K562 (cell line): ENCODE measurements around the gene DYRK4. TPM values are rescaled to one million over a fixed set of nuclear protein-coding genes. Genes with fewer than 3 reads are reported as not detected.

Experiments
- CHD2 ChIP-seq: IDR thresholded peaks from 2 replicates; pipeline ENCODE4 v1.6.1; 2011; ENCODE audit warnings: low read depth, low read length
- DNMT1 ChIP-seq: fragments of 450-650 bp; IDR thresholded peaks from 2 replicates; pipeline ENCODE4 v1.6.1; 2016; ENCODE audit warnings: antibody characterized with exemption, mild to moderate bottlenecking
- EGR1 ChIP-seq: fragments of 450-650 bp; conservative IDR thresholded peaks from 2 replicates; pipeline ENCODE4 v1.6.1; 2017; ENCODE audit warnings: mild to moderate bottlenecking
- ELF4 ChIP-seq: fragments of 450-650 bp; formaldehyde crosslinking; IDR thresholded peaks from 2 replicates; pipeline ENCODE4 v1.4.0; 2022; ENCODE audit warnings: missing genetic modification characterization
- EWSR1 ChIP-seq: fragments of 450-650 bp; IDR thresholded peaks from 2 replicates; pipeline ENCODE4 v1.6.1; 2018; ENCODE audit warnings: borderline replicate concordance, mild to moderate bottlenecking, low read depth, moderate library complexity; ENCODE audit not compliant: partially characterized antibody
- GABPA ChIP-seq: fragments of 200-800 bp; sonication (Bioruptor generic); conservative IDR thresholded peaks from 2 replicates; pipeline ENCODE4 v1.6.1; 2016; ENCODE audit warnings: low read depth, missing genetic modification characterization, missing compliant biosample characterization
- IRF9 ChIP-seq: fragments of 450-650 bp; IDR thresholded peaks from 2 replicates; pipeline ENCODE4 v1.6.1; 2016; ENCODE audit warnings: missing biosample characterization, missing genetic modification characterization
- KLF13 ChIP-seq: fragments of 450-650 bp; IDR thresholded peaks from 2 replicates; pipeline ENCODE4 v1.6.1; 2016; ENCODE audit warnings: missing genetic modification characterization, low read depth, mild to moderate bottlenecking, missing compliant biosample characterization, moderate library complexity, borderline replicate concordance
- MTA2 ChIP-seq: fragments of 450-650 bp; IDR thresholded peaks from 2 replicates; pipeline ENCODE4 v1.6.1; 2016; ENCODE audit warnings: low read depth
- NKRF ChIP-seq: fragments of 450-650 bp; IDR thresholded peaks from 2 replicates; pipeline ENCODE4 v1.6.1; 2016; ENCODE audit warnings: borderline replicate concordance
- NR2C2 ChIP-seq, 2 experiments: fragments of 200-800 bp in 1 of 2; sonication (Bioruptor generic) in 1 of 2; sonication (generic) in 1 of 2; formaldehyde crosslinking in 1 of 2; IDR thresholded peaks; 2 replicates each; pipeline versions ENCODE4 v1.6.1 to v1.8.0; 2016 to 2022; ENCODE audit warnings: mild to moderate bottlenecking in 1 of 2, missing compliant biosample characterization in 1 of 2, missing genetic modification characterization in 1 of 2, missing genetic modification reagents in 1 of 2
- SREBF2 ChIP-seq: sonication (generic); formaldehyde crosslinking; IDR thresholded peaks from 2 replicates; pipeline ENCODE4 v1.4.0; 2020; ENCODE audit warnings: mild to moderate bottlenecking, missing genetic modification reagents
- TAF1 ChIP-seq: IDR thresholded peaks from 2 replicates; pipeline ENCODE4 v1.6.1; 2011; ENCODE audit warnings: mild to moderate bottlenecking, low read length, moderate library complexity; ENCODE audit not compliant: insufficient read depth, control insufficient read depth, severe bottlenecking; ENCODE audit errors: extremely low read depth
- TFAP4 ChIP-seq: sonication (generic); formaldehyde crosslinking; IDR thresholded peaks from 2 replicates; pipeline ENCODE4 v1.8.0; 2022; ENCODE audit warnings: missing genetic modification reagents, mild to moderate bottlenecking, moderate library complexity, borderline replicate concordance
- THAP12 ChIP-seq: fragments of 250-450 bp; sonication (Bioruptor Pico); IDR thresholded peaks from 2 replicates; pipeline ENCODE4 v1.9.0; 2021; ENCODE audit warnings: mild to moderate bottlenecking, inconsistent platforms
- TOE1 ChIP-seq, 2 experiments: fragments of 450-650 bp in 1 of 2; sonication (generic) in 1 of 2; formaldehyde crosslinking in 1 of 2; IDR thresholded peaks; 2 replicates each; pipeline versions ENCODE4 v1.7.1 to v1.8.0; 2016 to 2022; ENCODE audit warnings: borderline replicate concordance in 2 of 2, mild to moderate bottlenecking in 2 of 2, antibody characterized with exemption in 1 of 2, inconsistent platforms in 1 of 2, low read depth in 1 of 2, missing genetic modification reagents in 1 of 2, moderate library complexity in 1 of 2
- ZEB2 ChIP-seq: fragments of 450-650 bp; IDR thresholded peaks from 2 replicates; pipeline ENCODE4 v1.6.1; 2016
- ZKSCAN1 ChIP-seq: fragments of 150-350 bp; IDR thresholded peaks from 2 replicates; pipeline ENCODE4 v1.6.1; 2016; ENCODE audit warnings: low read depth, low read length
- ZNF431 ChIP-seq: sonication (generic); formaldehyde crosslinking; IDR thresholded peaks from 2 replicates; pipeline ENCODE4 v1.8.0; 2022; ENCODE audit warnings: mild to moderate bottlenecking, missing genetic modification reagents
- ZNF780A ChIP-seq: fragments of 250-450 bp; sonication (Bioruptor Pico); IDR thresholded peaks from 2 replicates; pipeline ENCODE4 v1.5.0; 2021; ENCODE audit warnings: mild to moderate bottlenecking
- polyA plus RNA-seq, 8 experiments: library from polyadenylated mRNA; depleted of rRNA in 4 of 8; stranded (reverse) in 5 of 8; unstranded in 3 of 8; fragments of >200 nt; fragmentation: Nextera tagmentation in 2 of 8; fragmentation: Illumina TruSeq in 1 of 8; extraction: Ambion mirVana in 2 of 8; extraction: Trizol in 1 of 8; gene quantifications; 2 replicates each; pipeline versions ENCODE4 v1.2.1 to v1.2.3, GENCODE V29; 2011 to 2014; ENCODE audit warnings: inconsistent platforms in 1 of 8, missing spikeins in 1 of 8
- total RNA-seq, 7 experiments: library from RNA; depleted of rRNA in 6 of 7; stranded (reverse); fragments of >200 nt in 6 of 7; fragmentation: Illumina TruSeq in 2 of 7; extraction: Trizol in 2 of 7; gene quantifications; 2 replicates each; pipeline versions ENCODE4 v1.2.1 to v1.2.3, GENCODE V29; 2011 to 2021; ENCODE audit warnings: low replicate concordance in 1 of 7

Gene DYRK4
- total and polyA plus RNA-seq, 9 of the 15 experiments (the other 6 are each of a cell fraction or from before 2014, with no cell fraction given): 13.4 to 37.4 (median 22.2) TPM

GRCh38 chr12:4538207-4539160, 23.5 kb upstream of the DYRK4 start, which contains the start of gene RAD51AP1 (continued):
- TF ChIP-seq IRF9 (no peak), GABPA (tag) (peak; percentile 98), ZKSCAN1 (0 out of 2 replicates have a peak, but pooled peaks have one; percentile 15), KLF13 (tag) (0 out of 2 replicates have a peak, but pooled peaks have one; percentile 10), EWSR1 (no peak), TAF1 (peak; percentile 76), EGR1 (peak; percentile 45; the same call in 1 of the 2 replicates), ZEB2 (peak; percentile 100), NR2C2 (CRISPR knock-in tag; IDR thresholded peaks at IDR 0.05) (no peak), NR2C2 (tag; IDR thresholded peaks at IDR 0.05) (peak; percentile 47; the same call in 1 of the 2 replicates), ELF4 (no peak), NKRF (peak; percentile 91), SREBF2 (CRISPR knock-in tag) (no peak), TFAP4 (peak; percentile 99), ZNF431 (CRISPR knock-in tag) (no peak), MTA2 (no peak), DNMT1 (no peak), ZNF780A (CRISPR knock-in tag) (no peak), THAP12 (CRISPR knock-in tag) (no peak), TOE1 (IDR thresholded peaks at IDR 0.05; ENCODE audit: borderline replicate concordance) (peak; percentile 80; the same call in 1 of the 2 replicates), TOE1 (CRISPR knock-in tag; IDR thresholded peaks at IDR 0.05; ENCODE audit: borderline replicate concordance, low read depth) (no peak), CHD2 (no peak)
